T47D (cell line): ENCODE results near the gene HOXA10.

Experiments
- DNase-seq, 2 experiments: peaks; one replicate each; pipeline versions ENCODE4 v3.0.0 to v3.0.0-alpha.2; 2011 to 2012; ENCODE audit warnings: low read depth in 1 of 2, low spot score in 1 of 2
- JUND ChIP-seq: IDR thresholded peaks from 2 replicates; pipeline ENCODE4 v1.6.1; 2012; ENCODE audit warnings: low read depth
- in situ Hi-C: cut with HindIII; loops from 2 replicates; pipeline ENCODE4 v1.10.0; 2016; ENCODE audit warnings: low sequenced_read_pairs, low pct_unique_long_range_greater_than_20kb

HOXA10 gene

DNA sequence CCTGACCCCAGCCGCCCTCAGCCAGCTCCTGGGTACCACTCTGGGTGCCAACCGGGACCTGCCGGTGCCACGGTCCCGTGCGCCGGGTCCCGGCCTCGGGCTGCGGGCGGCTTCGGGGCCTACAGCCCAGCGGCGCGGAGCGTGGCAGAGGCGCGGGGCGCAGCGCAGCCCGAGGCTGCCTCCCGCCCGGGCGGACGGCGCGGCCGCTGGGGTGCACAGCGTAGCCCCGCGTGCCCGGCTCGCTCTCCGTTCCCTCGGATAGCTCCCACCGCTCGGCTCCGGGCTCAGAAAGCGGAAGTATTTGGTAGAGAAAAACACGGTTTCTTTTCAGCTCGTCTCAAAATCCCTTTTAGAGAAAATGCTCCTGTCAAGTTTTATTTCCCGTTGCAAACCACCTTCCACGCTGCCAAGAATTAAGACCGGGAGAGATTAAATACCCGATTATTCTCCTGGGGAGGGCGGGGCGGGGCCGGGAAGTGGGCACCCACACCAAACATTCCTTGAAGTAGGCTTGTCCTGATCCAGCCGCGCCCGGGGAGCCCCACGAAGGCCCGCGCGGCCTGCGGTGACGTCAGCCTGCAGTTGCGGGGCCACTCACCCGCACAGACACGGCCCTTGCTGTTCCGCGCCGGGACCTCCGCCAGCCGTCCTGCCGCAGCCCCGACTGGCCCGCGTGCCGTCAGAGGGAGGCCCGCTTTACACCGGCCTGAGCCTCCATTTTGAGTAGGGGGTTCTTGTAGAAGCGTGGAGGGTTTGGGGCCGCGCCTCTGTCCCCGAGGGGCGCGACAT, 18.6 kb upstream of the HOXA10 start:
- no peak for TF ChIP-seq JUND
- in situ Hi-C loops, result no loop called here
- DNase-seq, result no peak

GRCh38 chr7:27191833-27192545, 17.9 kb upstream of the HOXA10 start:
- no peak for DNase-seq
- no peak for TF ChIP-seq JUND
- in situ Hi-C loops, result no loop called here

DNA sequence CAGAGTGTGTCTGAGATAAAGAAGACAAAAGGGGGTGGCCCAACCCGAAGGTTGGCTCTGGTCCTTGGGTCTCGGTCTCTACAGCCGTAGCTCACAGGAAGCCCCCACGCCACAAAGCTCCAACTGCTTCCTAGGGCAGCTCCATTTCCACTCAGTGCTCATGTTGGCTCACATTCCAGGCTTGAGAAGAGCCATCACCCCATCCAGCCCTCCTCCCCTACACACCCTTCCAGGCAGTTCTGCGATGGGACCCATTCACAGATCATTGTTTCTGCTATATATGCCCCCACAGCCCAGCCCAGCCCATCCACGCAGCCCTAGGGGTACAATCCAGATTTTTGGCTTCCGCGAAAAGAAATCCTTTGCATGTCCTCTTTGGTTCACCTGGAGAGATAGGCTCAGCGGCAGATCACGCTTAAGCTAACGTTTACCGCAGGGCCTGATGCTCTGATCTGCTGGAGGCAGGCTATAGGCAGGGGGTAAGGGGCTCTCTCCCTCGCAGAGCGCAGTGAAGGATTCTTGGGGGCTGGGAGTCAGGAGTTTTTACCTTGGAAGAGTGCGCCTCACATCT, 17.1 kb upstream of the HOXA10 start:
- DNase-seq, result no peak
- TF ChIP-seq JUND, result no peak
- in situ Hi-C loops, result no loop called here

DNA sequence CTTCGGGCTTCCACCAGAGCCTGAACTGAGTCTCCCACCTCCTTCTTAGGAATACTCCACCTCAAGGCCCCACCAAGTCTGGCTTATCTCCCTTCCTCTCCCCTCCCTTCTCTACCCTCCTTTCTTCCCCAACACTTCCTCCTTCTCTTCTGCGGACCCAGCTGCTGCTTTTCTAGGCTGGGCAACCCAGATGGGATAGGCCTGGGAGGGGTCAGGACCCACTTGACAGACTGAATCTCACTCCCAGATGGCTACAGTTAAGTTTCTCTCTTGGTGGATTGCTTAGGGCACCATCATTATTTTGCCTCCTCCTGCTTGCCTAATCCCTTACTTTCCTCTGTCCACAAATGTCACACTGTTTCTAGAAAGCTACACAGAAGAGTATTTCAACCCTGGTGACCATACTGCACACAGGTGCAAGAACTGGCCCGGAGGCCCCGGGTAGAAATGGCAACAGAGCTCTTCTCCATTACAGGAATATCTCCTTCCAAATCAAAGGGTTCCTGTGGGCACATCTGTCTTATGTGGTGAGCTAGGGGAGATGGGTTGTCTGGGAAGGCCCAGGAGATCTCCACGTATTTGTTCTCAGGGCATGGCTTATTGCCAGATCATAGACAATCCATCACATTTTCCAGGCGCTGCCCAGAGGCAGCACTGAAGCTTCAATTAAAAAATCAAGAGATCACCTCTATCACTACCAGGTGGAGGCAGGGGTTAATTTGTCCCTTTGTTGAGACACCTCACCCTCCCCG, 16.1 kb upstream of the HOXA10 start:
- DNase-seq, result no peak
- in situ Hi-C loops, result no loop called here
- no peak for TF ChIP-seq JUND

DNA sequence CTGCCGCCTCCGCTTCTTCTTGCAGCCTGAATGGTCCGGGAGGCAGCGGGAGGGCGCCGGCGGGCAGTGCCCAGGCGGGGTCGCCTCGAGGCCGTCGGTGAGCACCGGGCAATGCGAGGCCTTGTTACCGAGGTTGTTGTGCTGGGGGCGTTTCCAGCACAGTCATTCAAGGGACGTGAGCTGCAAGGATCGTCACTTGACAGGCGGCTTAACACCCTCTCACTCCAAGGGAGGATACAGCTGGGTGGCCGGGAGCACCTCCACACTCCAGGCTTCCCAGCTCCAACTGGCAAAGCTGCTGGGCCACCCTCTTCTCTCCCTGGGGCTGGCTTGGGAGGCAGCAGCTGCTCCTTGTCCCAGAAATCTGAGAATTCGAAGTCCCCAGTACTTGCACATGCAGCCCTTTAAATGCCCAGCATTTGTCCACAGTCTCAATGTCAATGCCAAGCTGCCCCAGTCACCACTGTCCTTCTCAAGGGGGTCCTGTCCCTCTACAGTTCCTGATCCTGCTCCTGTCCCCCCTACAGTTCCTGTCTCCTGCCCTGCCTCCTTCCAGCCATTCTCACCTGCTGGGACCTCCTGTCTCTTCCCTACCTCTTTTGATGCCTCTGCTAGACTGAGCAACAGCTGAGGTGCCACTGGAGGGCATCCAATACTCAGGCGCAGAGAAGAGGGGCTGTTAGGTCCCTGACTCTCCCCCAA, 15.3 kb upstream of the HOXA10 start:
- no peak for DNase-seq
- in situ Hi-C loops, result no loop called here
- TF ChIP-seq JUND, result no peak

- no peak for DNase-seq
- in situ Hi-C loops, result no loop called here
- TF ChIP-seq JUND, result no peak
These were observed 14.5 kb upstream of the HOXA10 start for GRCh38 chr7:27188386-27189294.

GRCh38 chr7:27187475-27188385, 13.6 kb upstream of the HOXA10 start:
- no peak for TF ChIP-seq JUND
- no peak for DNase-seq
- in situ Hi-C loops, result no loop called here

DNA sequence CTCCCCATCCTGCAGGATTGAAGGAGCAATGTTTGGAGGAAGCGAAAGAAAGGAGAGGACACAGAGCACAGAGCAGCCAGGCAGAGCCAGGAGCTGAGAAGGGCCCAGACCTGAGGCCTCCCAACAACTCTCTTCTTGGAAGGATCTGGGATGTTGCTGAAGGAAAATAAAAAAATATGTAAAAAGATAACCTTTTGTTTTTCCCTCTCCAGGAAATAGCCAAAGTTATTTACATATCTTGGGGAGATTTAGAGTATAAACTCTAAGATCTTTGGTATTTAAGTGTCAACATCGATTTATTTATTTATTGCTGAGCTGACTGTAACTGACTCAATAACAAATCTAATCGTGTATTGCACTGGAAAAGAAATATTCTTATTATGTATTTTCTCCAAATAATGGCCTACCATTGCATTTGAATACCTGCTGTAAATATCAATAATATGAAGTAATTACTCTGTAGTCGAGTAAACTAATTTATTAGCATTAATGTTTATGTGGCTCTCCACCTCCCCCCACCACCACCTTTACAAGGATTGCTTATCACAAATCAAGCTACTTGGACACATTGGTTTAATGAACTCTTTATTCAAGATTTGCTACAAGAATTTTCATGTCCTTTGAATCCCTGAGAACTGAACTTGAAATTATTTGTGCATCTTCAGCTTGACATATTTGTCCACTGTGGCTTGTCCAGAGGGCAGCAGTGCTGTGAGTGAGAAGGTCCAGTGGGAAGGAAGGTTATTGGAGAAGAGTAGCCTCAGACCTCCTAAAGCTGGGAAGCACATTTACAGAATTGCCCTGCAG, 12.8 kb upstream of the HOXA10 start:
- no peak for DNase-seq
- in situ Hi-C loops, result no loop called here
- TF ChIP-seq JUND, result no peak

DNA sequence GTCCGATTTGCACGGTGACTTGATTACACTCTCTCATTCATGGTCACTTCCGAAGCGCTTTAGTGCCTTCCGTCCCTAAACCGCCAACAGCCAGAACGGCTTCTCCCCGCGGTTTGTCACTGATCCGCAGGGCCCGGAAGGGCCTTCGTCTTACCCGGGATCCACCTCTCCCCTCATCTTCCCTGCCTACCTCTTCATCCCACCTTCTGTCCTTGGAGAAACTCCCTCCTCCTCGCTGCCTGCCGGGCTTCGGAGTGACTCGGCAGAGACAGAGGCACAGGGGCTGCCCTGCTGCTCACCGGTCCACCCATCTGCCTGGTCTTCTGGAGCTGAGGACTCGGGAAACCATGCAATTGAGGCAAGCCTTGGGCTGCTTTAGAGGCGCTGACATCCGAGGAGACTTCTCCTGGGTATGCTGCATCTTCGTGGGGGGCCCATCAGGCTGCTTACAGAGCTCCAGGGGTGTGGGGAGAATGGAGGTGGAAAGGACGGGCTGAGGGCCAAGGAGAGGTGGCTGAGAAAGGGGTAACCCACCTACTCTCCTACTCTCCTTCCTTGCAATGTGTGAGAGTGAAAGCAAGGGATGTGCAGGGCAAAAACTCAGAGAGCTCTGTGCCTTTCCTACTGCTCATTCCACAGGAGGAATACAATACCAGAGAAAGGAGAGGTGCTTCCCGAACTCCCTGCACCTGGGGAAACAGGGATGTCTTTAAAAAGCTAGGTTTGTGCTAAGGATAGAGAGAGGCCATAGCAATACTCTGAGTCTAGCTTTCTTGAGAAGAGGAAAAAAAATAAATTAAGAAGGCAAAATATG, 11.9 kb upstream of the HOXA10 start:
- in situ Hi-C loops, result no loop called here
- DNase-seq, result no peak
- no peak for TF ChIP-seq JUND
